ENCODE measurements around the gene MACIR.
"Not testable (repeated sequence)": the region's sequence is repeated elsewhere in the genome, so short reads cannot be mapped to it uniquely, and the experiment has no call there.

The MACIR gene

GRCh38 chr5:103258368-103258956 lies at the start of gene MACIR:
TSS of gene MACIR (plus strand) at chr5:103258763. CDS start at chr5:103275920, 17,157 bp downstream.
- DNase-seq: peak; percentile 28 to 96 (median 91)

- no peak for DNase-seq
These were observed 49.5 kb upstream of the MACIR start for GRCh38 chr5:103209065-103209464.

GRCh38 chr5:103210952-103211351 lies 47.6 kb upstream of the MACIR start:
- DNase-seq: no peak

GRCh38 chr5:103211576-103212561 lies 46.7 kb upstream of the MACIR start:
- DNase-seq: no peak

GRCh38 chr5:103216137-103216536 lies 42.4 kb upstream of the MACIR start:
- no peak for DNase-seq

- DNase-seq: no peak
These were observed 41.9 kb upstream of the MACIR start for GRCh38 chr5:103216697-103217096.

GRCh38 chr5:103217101-103217500 lies 41.5 kb upstream of the MACIR start:
- no peak for DNase-seq

GRCh38 chr5:103218164-103218563 lies 40.4 kb upstream of the MACIR start:
- no peak for DNase-seq

GRCh38 chr5:103219074-103219473 lies 39.5 kb upstream of the MACIR start:
- DNase-seq: not testable (repeated sequence)

GRCh38 chr5:103223031-103223955 lies 35.3 kb upstream of the MACIR start:
- DNase-seq: no peak

- peak in 7 of 58 donors; percentile 1 to 12 (median 5) for DNase-seq
These were observed 34.3 kb upstream of the MACIR start for GRCh38 chr5:103224118-103224893.

GRCh38 chr5:103224894-103225246 lies 33.7 kb upstream of the MACIR start:
- no peak for DNase-seq

- no peak for DNase-seq
These were observed 30.5 kb upstream of the MACIR start for GRCh38 chr5:103228061-103228460.

GRCh38 chr5:103228588-103228987 lies 30.0 kb upstream of the MACIR start:
- no peak for DNase-seq

GRCh38 chr5:103232393-103232999 lies 26.1 kb upstream of the MACIR start:
- peak in 1 of 58 donors; percentile 18 for DNase-seq

- no peak for DNase-seq
These were observed 24.2 kb upstream of the MACIR start for GRCh38 chr5:103234239-103234975.

- no peak for DNase-seq
These were observed 22.7 kb upstream of the MACIR start for GRCh38 chr5:103235891-103236290.

GRCh38 chr5:103237778-103238177 lies 20.8 kb upstream of the MACIR start:
- no peak for DNase-seq

GRCh38 chr5:103243665-103244064 lies 14.9 kb upstream of the MACIR start:
- DNase-seq: no peak

All from anterior cingulate cortex (tissue), 58 donors.